GM12878 (cell line): Measurements from ENCODE around the gene KIRREL3. TPM values are rescaled to one million over a fixed set of nuclear protein-coding genes. Genes with fewer than 3 reads are reported as not detected.

ENCODE experiments used
- ATAC-seq: fragments of 200-7000 bp; cut with Tn5 transposase; 3 replicates; pipeline ENCODE4 v1.9.1; 2020; ENCODE audit warnings: mild to moderate bottlenecking, moderate library complexity
- BruUV-seq: library from RNA; stranded (reverse); fragments of 400-500 nt; replicated peaks from 2 replicates; lab custom pipeline; 2021; lab: Mats Ljungman, UMichigan
- CTCF ChIA-PET: fragments of 300-600 bp; sonication (Branson Sonifier 250); formaldehyde crosslinking; extraction: SDS; loops from one replicate; lab custom pipeline; 2021; ENCODE audit warnings: inconsistent platforms; lab: Yijun Ruan, JAX
- POLR2A ChIA-PET: fragments of 350-600 bp; formaldehyde crosslinking; extraction: SDS; loops from one replicate; lab custom pipeline; 2021; ENCODE audit warnings: inconsistent platforms; lab: Charles Lee
- RAD21 ChIA-PET: fragments of 300-600 bp; sonication (Branson Sonifier 250); formaldehyde crosslinking; loops from one replicate; lab custom pipeline; 2023; ENCODE audit warnings: antibody characterized with exemption; ENCODE audit not compliant: unreplicated experiment; lab: Charles Lee
- SMC1A ChIA-PET: fragments of 300-600 bp; sonication (Branson Sonifier 250); formaldehyde crosslinking; loops from one replicate; lab custom pipeline; 2023; ENCODE audit not compliant: unreplicated experiment, uncharacterized antibody; lab: Charles Lee
- DNase-seq: peaks from one replicate; pipeline ENCODE4 v3.0.0-alpha.2; 2011; ENCODE audit warnings: low read depth, low spot score
- FAIRE-seq: peaks from 3 replicates; lab custom pipeline; 2011; peaks lifted over from hg19 to GRCh38; lab: Jason Lieb, UNC
- H2AFZ ChIP-seq: 2 replicates; pipeline ENCODE4 v1.6.0; 2011; ENCODE audit warnings: low read depth, low read length, control low read depth; ENCODE audit not compliant: control insufficient read depth
- H3K27ac ChIP-seq: 2 replicates; pipeline ENCODE4 v1.5.1; 2011; ENCODE audit warnings: control low read depth; ENCODE audit not compliant: control insufficient read depth, insufficient read depth
- H3K27me3 ChIP-seq, 2 experiments: replicated peaks in 1 of 2; 2 replicates each; pipeline versions ENCODE4 v1.6.0 to v1.6.1; 2011; ENCODE audit warnings: low read length in 1 of 2; ENCODE audit not compliant: control insufficient read depth in 2 of 2, insufficient read depth in 2 of 2
- H3K36me3 ChIP-seq, 2 experiments: 2 replicates each; pipeline ENCODE4 v1.5.1; 2011; ENCODE audit warnings: low read length in 1 of 2; ENCODE audit not compliant: control insufficient read depth in 2 of 2, insufficient read depth in 2 of 2
- H3K4me1 ChIP-seq: 2 replicates; pipeline ENCODE4 v1.6.1; 2011; ENCODE audit warnings: mild to moderate bottlenecking, low read length, moderate library complexity, mixed read lengths; ENCODE audit not compliant: control insufficient read depth, insufficient read depth
- H3K4me2 ChIP-seq: 2 replicates; pipeline ENCODE4 v1.6.0; 2011; ENCODE audit warnings: control low read depth; ENCODE audit not compliant: control insufficient read depth, insufficient read depth
- H3K4me3 ChIP-seq: fragments of 200-600 bp; sonication (generic); 2 replicates; pipeline ENCODE4 v1.5.1; 2016
- H3K79me2 ChIP-seq: 2 replicates; pipeline ENCODE4 v1.6.0; 2011; ENCODE audit warnings: low read length; ENCODE audit not compliant: control insufficient read depth, insufficient read depth
- H3K9ac ChIP-seq: 2 replicates; pipeline ENCODE4 v1.8.0; 2011; ENCODE audit warnings: low read length, control low read depth, mixed read lengths; ENCODE audit not compliant: control insufficient read depth, insufficient read depth
- H3K9me3 ChIP-seq: replicated peaks from 3 replicates; pipeline ENCODE4 v1.5.1; 2011; ENCODE audit warnings: mild to moderate bottlenecking, low read length; ENCODE audit not compliant: control insufficient read depth, insufficient read depth
- H4K20me1 ChIP-seq: 2 replicates; pipeline ENCODE4 v1.6.0; 2011; ENCODE audit not compliant: control insufficient read depth, insufficient read depth
- NFIC ChIP-seq: IDR thresholded peaks from 2 replicates; pipeline ENCODE4 v1.6.1; 2012; ENCODE audit warnings: low read depth, mild to moderate bottlenecking, inconsistent platforms, low read length, moderate library complexity
- ZBTB40 ChIP-seq: fragments of 450-650 bp; IDR thresholded peaks from 2 replicates; pipeline ENCODE4 v1.6.1; 2016; ENCODE audit warnings: mild to moderate bottlenecking, moderate library complexity, borderline replicate concordance
- WGBS: methylation state at CpG from one replicate; pipeline ENCODE4 v1.1.6; 2016; ENCODE audit warnings: low lambda C conversion rate; ENCODE audit not compliant: insufficient replicate concordance, insufficient coverage; ENCODE audit errors: missing lambda C conversion rate; 5-methylcytosine and 5-hydroxymethylcytosine counted together
- in situ Hi-C: fragments of 300-500 bp; cut with MboI; formaldehyde crosslinking; loops from 9 replicates; pipeline ENCODE4 v1.14.3; 2018; ENCODE audit warnings: mixed read lengths
- intact Hi-C: fragments of 100-400 bp; cut with micrococcal nuclease; formaldehyde crosslinking; loops from one replicate; pipeline ENCODE4 v1.14.2; 2022; ENCODE audit not compliant: unreplicated experiment
- polyA plus RNA-seq, 11 experiments: library from polyadenylated mRNA; depleted of rRNA in 4 of 11; unstranded in 6 of 11; stranded (reverse) in 5 of 11; fragments of >200 nt; fragmentation: Nextera tagmentation in 4 of 11; fragmentation: Illumina TruSeq in 1 of 11; extraction: Ambion mirVana in 4 of 11; extraction: Trizol in 1 of 11; gene quantifications; 1 replicate in 1 of 11; 2 replicates in 10 of 11; pipeline versions ENCODE4 v1.2.1 to v1.2.3, GENCODE V29; 2011 to 2016; ENCODE audit warnings: inconsistent platforms in 2 of 11, missing spikeins in 2 of 11, low read depth in 1 of 11
- total RNA-seq, 4 experiments: library from RNA; depleted of rRNA in 3 of 4; stranded (reverse); fragments of >200 nt in 3 of 4; fragmentation: Illumina TruSeq in 1 of 4; extraction: Trizol in 1 of 4; gene quantifications; 2 replicates each; pipeline versions ENCODE4 v1.2.1 to v1.2.3, GENCODE V29; 2013 to 2021

Gene KIRREL3
- total and polyA plus RNA-seq, 10 of the 15 experiments (the other 5 are each of a cell fraction or from before 2014, with no cell fraction given) = under 0.01 TPM; not detected in 9

GRCh38 chr11:126722006-126722736 lies 278.4 kb downstream of the KIRREL3 start:
- no peaks in the 10 kb centered on the region for H4K20me1 ChIP-seq
- no peak for FAIRE-seq
- 0% methylated on average over 1 of the region's 1 CpG for WGBS
- no peak overlapping the region for H3K27ac ChIP-seq
- H3K9ac ChIP-seq = no peak overlapping the region
- no TSS peak for BruUV-seq
- no peaks in the 10 kb centered on the region for H3K79me2 ChIP-seq
- no peaks in the 10 kb centered on the region for H3K36me3 ChIP-seq
- in situ Hi-C loops = no loop called here
- RAD21 ChIA-PET = interaction anchor here (1.1 kb wide), 1 partner anchor 269 kb away, joined by 3 read pairs; no protein-coding TSS in a partner anchor
- CTCF ChIA-PET = interaction anchor here (0.6 to 1.2 kb wide), 4 partner anchors 268 to 411 kb away, joined by 3 to 5 read pairs (median 4); no protein-coding TSS in a partner anchor
- H3K9me3 ChIP-seq = no peaks in the 10 kb centered on the region
- ATAC-seq = no peak
- intact Hi-C loops = no loop called here
- H3K4me3 ChIP-seq = no peak overlapping the region
- H3K27me3 ChIP-seq = peaks cover 3 to 13% of the 10 kb centered on the region in 2 experiments; a peak in 3 of 4 replicates
- DNase-seq = no peak
- POLR2A ChIA-PET = no interaction called here
- no peak overlapping the region for H2AFZ ChIP-seq
- H3K4me1 ChIP-seq = no peaks in the 10 kb centered on the region
- SMC1A ChIA-PET = no interaction called here
- H3K4me2 ChIP-seq = no peak overlapping the region
- TF ChIP-seq NFIC (no peak), ZBTB40 (peak; percentile 79)
